ENCODE results near the gene PSG4.
"Not testable (repeated sequence)": the region's sequence is repeated elsewhere in the genome, so short reads cannot be mapped to it uniquely, and the experiment has no call there.

PSG4 gene

GRCh38 chr19:43197666-43198397, 7.6 kb downstream of the PSG4 start:
- DNase-seq = not testable (repeated sequence)

- DNase-seq = not testable (repeated sequence)
Observed at GRCh38 chr19:43194397-43194796, 11.0 kb downstream of the PSG4 start.

- DNase-seq = not testable (repeated sequence)
Observed at GRCh38 chr19:43192381-43193155, 12.9 kb downstream of the PSG4 start.

GRCh38 chr19:43188092-43188491, 17.3 kb downstream of the PSG4 start:
- not testable (repeated sequence) for DNase-seq

- not testable (repeated sequence) for DNase-seq
Observed at GRCh38 chr19:43186311-43186935, 19.0 kb downstream of the PSG4 start, which contains the start of gene PSG5. TSS of gene PSG5 (minus strand) at chr19:43186536. CDS start at chr19:43186405, 131 bp downstream.

GRCh38 chr19:43181869-43182771, 23.3 kb downstream of the PSG4 start:
- DNase-seq = not testable (repeated sequence)

GRCh38 chr19:43179569-43180147, 25.8 kb downstream of the PSG4 start:
- not testable (repeated sequence) for DNase-seq

- not testable (repeated sequence) for DNase-seq
Observed at GRCh38 chr19:43178577-43178976, 26.9 kb downstream of the PSG4 start.

GRCh38 chr19:43165906-43166305, 39.5 kb downstream of the PSG4 start:
- DNase-seq = not testable (repeated sequence)

- DNase-seq = not testable (repeated sequence)
Observed at GRCh38 chr19:43163135-43163534, 42.3 kb downstream of the PSG4 start.

- DNase-seq = not testable (repeated sequence)
Observed at GRCh38 chr19:43162261-43162660, 43.2 kb downstream of the PSG4 start.

- DNase-seq = no peak
Observed at GRCh38 chr19:43152214-43152613, 53.2 kb downstream of the PSG4 start.

GRCh38 chr19:43149788-43150187, 55.6 kb downstream of the PSG4 start:
- not testable (repeated sequence) for DNase-seq

GRCh38 chr19:43148233-43148632, 57.2 kb downstream of the PSG4 start:
- DNase-seq = no peak
